Occipital lobe (tissue), 2 donors: ENCODE measurements around the gene PCDH18. TPM values are rescaled to one million over a fixed set of nuclear protein-coding genes. Genes with fewer than 3 reads are reported as not detected.
"Not testable (repeated sequence)": the region's sequence is repeated elsewhere in the genome, so short reads cannot be mapped to it uniquely, and the experiment has no call there.

Experiments used
- DNase-seq: peaks from one replicate; lab custom pipeline; 2025; lab: John Stamatoyannopoulos, UW
- total RNA-seq: library from RNA; depleted of rRNA; stranded (reverse); fragments of >200 nt; gene quantifications from one replicate; pipeline ENCODE4 v1.2.3, GENCODE V29; 2014

Gene PCDH18
- total RNA-seq = 26.0 TPM

DNA sequence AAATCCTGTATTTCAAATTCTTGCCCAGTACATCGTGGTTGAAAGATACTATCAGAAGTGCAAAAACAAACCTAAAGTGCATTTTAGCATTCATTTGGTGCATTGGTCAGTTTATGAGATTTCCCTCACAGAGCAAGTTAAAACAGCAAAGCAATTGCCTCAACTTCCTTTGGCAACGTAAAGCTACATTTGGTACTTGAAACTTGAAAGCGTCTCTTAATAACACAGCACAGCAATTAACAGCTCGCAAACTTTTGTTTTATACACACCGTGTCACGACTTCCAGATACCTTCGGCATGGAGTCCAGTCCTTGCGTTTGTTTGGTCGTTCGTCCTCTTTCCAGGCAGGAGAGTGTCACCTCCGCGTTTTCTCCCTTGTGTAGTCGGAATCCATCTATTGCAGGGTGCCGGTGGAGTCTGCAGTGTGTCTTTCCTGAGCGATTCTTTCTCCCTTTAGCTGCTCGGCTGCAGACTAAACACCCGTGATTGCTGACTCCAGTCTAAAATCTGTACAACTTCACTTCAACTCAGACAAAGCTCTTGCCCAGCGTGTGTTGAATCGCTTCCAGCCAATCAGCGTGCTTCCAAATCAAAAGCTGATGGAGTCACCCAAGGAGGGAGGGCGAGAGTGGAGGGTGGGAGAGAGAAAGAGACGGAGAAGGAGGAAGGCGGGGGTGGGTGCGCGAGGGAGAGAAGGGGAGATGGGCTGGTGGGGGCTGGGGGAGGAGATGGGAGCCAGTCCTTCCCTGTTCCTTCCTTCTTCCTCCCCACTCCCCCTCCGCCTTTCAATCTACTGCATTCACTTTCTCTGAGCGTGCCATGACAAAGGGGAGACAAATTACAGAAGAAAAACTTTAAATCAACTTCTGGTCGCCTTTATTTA is at the start of gene PCDH18:
Gene PCDH18 (minus strand): TSS at position 509 of the 883 bp plus-strand sequence. CDS start 406 bp downstream, at position 103.
- peak; percentile 64 for DNase-seq

DNA sequence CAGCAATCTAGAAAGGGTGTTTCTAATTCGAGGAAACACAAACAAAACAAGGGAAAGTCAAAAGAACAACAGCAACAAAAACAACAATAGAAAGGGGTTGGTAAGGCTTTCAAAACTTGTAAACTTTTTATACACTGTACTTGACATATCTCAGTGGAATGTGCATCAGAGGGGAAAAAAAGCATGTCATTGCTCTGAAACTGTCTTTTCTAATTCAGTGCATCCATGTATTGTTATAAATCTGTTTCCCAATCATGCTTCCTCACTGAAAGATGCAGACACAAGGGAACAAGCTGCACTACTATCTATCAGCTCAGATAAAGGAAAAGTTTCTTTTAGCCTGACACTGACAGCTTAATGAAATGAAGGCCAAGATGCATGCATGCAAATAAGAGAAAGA is 44.2 kb upstream of the PCDH18 start:
- DNase-seq = no peak

- DNase-seq = no peak
Measured at GRCh38 chr4:137572647-137573046, 40.4 kb upstream of the PCDH18 start.

- DNase-seq = no peak
Measured at GRCh38 chr4:137572163-137572562, 39.9 kb upstream of the PCDH18 start.

DNA sequence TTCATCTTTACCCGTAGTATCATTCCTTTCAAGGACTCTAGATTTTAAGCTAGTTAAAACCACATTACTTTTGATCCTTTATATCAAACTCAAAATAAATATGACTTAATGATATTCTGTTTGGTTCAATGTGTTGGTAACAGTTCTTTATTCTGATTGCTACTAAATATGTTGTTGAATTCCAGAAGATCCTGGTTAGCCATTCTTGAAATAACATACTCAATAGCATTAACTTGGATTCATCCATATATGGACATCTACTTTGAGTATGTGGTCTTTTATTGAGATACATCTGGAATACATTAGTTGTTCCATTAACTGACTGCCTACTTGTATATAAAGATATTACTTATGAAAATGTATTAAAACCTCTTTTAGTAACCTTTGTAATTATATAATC is 27.5 kb upstream of the PCDH18 start:
- no peak for DNase-seq

- no peak for DNase-seq
Measured at GRCh38 chr4:137558951-137559350, 26.7 kb upstream of the PCDH18 start.

GRCh38 chr4:137545461-137545861 is 13.2 kb upstream of the PCDH18 start:
- DNase-seq = peak; percentile 11

- DNase-seq = no peak
Measured at GRCh38 chr4:137543648-137544047, 11.4 kb upstream of the PCDH18 start.

GRCh38 chr4:137543198-137543597 is 10.9 kb upstream of the PCDH18 start:
- no peak for DNase-seq

DNA sequence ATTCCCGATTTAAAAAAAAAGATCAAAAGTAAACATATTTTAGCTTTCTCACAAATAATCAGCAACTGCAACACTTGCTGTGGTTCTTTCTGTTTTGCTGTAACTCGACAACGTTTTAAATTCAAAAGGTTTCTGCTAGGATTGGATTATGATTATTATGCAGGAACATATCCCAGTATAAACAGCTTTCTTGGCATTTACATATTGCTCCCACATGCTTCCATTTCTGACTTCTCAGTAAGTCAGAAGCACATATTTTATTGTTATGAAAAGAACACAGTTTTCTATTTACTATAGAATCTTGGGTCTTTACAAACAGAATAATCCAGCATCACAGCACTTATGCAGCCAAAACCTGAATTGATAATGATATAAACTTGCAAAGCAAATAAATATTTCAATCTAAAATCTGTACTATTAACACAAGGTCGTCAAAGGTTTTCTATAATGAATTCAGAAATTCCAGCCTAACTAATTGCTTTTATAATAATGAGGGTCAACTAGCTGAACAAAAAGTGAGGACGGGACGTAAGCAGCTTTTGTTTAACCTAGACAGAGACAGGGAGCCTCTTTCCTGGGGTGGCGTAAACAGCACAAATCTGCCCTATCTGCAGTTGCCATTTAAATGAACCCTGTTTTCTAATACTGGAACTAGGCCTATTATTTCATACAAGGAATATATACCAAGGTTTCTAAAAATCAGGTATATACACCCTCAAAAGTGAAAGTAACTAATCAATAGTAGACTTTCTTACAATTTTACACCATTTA is 9.8 kb upstream of the PCDH18 start:
- no peak for DNase-seq

GRCh38 chr4:137541181-137541580 is 8.9 kb upstream of the PCDH18 start:
- DNase-seq = no peak

- DNase-seq = no peak
Measured at GRCh38 chr4:137540356-137540755, 8.1 kb upstream of the PCDH18 start.

GRCh38 chr4:137538526-137538925 is 6.2 kb upstream of the PCDH18 start:
- no peak for DNase-seq

- DNase-seq = not testable (repeated sequence)
Measured at GRCh38 chr4:137537807-137538206, 5.5 kb upstream of the PCDH18 start.

DNA sequence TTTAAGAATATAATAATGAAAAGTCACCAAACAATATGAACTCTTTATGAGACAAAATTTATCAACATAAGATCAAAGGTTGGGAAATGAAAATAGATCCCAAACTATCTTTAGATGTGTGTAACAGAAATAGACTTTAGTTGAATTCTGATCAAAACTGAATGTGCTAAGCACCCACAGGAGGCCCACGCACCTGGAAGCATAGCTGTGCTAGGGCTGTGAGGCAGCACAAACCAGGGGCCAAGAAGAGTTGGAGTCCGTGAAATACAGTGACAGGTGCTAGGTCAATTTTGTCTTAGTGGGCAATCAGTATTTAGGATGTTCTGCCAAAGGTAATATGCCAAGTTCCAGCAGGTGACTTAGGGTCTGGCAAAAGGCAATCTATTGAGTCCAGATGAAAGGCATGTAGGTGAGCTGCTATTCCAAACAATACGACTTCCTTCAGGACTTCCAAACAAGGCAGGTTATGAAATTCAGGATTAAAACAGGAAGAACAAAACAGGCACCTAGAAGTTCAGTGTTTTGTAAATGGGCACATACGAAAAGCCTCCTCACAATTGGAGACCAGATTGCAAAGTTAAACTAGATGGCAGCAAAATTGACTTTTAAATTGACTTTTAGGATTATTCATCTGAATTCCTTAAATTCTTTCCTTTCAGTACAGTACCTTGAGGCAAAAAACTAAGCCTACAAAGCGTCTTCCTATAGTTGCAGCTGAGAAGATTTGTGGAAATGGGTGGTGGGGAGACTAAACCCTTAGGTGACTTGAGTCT is 4.7 kb upstream of the PCDH18 start:
- no peak for DNase-seq

DNA sequence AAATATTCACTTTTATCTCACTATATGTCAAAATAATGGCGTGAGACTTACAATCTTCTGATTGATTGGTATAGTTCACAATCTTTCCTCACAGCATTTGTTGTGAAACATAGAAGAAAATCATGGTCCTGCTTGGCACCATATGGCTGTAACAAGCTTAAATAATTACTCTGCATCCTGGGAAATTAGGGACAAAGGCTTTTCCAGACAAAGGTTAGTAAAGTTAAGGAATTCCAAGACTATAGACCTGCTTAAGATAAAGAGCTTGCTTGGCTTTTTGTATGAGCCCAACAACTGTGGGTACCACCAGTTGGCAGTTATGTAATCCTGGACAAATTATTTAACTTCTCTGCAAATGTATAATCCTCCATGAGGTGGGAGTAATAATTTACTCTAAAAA is 3.4 kb upstream of the PCDH18 start:
- DNase-seq = no peak

GRCh38 chr4:137534516-137534915 is 2.2 kb upstream of the PCDH18 start:
- no peak for DNase-seq

- no peak for DNase-seq
Measured at GRCh38 chr4:137533855-137534254, 1.6 kb upstream of the PCDH18 start.

GRCh38 chr4:137532869-137533236 is 559 bp upstream of the PCDH18 start:
- no peak for DNase-seq

DNA sequence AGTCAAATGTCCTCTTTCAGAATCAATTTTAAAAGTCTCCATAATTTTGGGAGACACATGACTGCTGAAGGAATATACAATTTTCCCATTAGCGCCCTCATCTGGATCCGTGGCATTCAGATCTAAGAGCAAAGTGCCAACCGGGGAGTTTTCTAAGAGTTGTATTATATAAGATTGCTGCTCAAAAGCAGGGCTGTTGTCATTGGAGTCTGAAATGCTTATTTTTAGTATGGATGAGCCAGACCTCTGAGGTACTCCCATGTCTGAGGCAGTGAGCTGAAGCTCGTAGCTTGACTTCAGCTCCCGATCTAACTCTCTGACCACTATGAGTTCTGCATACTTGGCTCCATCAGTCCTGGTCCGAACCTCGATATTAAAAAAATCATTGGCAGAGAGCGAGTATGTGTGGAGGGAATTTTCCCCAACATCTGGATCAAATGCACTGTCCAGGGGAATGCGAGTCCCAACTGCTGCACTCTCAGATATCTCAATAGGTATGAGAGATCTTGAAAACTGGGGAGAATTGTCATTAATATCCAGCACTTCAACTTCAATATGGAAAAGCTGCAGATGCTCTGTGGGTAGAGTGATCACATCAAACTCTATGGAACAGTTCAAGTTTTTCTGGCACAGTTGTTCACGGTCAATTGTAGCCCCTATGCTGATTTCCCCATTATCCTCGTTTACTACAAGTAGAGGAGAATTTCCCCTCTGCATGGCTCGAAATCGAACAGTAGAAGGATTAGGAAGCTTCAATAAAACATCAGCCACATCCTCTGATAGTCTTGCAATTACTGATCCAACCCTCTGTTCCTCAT is 917 bp downstream of the PCDH18 start:
- peak; percentile 9 for DNase-seq

- DNase-seq = no peak
Measured at GRCh38 chr4:137530176-137530575, 2.1 kb downstream of the PCDH18 start.
